Ramos (cell line): Measurements from ENCODE around the gene PNN.
"Not testable (repeated sequence)": the region's sequence is repeated elsewhere in the genome, so short reads cannot be mapped to it uniquely, and the experiment has no call there.

Experiments
- in situ Hi-C: fragments of 300-500 bp; cut with MboI; formaldehyde crosslinking; loops from one replicate; pipeline ENCODE4 v1.14.3; 2022; ENCODE audit warnings: low sequenced_read_pairs; ENCODE audit not compliant: unreplicated experiment

PNN gene

GRCh38 chr14:39228509-39229221 is 53.6 kb downstream of the PNN start:
- in situ Hi-C loops, result no loop called here

- in situ Hi-C loops, result no loop called here
These were observed 54.1 kb downstream of the PNN start for GRCh38 chr14:39229222-39229543.

GRCh38 chr14:39229601-39230110 is 54.6 kb downstream of the PNN start:
- in situ Hi-C loops, result no loop called here

GRCh38 chr14:39230416-39231035 is 55.5 kb downstream of the PNN start:
- in situ Hi-C loops, result no loop called here

- in situ Hi-C loops, result not testable (repeated sequence)
These were observed 56.9 kb downstream of the PNN start for GRCh38 chr14:39231751-39232553.
